Pancreas (tissue), 10 donors: ENCODE results near the gene ATF7IP. TPM values are rescaled to one million over a fixed set of nuclear protein-coding genes. Genes with fewer than 3 reads are reported as not detected.
"Not testable (repeated sequence)": the region's sequence is repeated elsewhere in the genome, so short reads cannot be mapped to it uniquely, and the experiment has no call there.

Experiments used
- ATAC-seq, 4 donors: fragments of 200-7000 bp; cut with Tn5 transposase; one replicate each; pipeline versions ENCODE4 v1.8.0 to v1.9.1; 2020; ENCODE audit warnings: mild to moderate bottlenecking in 4 of 4, moderate library complexity in 4 of 4
- DNase-seq, 6 donors: peaks; one replicate each; pipeline ENCODE4 v3.0.0-alpha.2; 2020
- FAIRE-seq: peaks from 2 replicates; lab custom pipeline; 2012; peaks lifted over from hg19 to GRCh38; lab: Jason Lieb, UNC
- H3K27ac ChIP-seq, 4 donors: fragments of 200-600 bp; sonication (generic); 1 replicate in 3 of 4; 2 replicates in 1 of 4; pipeline versions ENCODE4 v1.5.0 to v1.8.0; 2020
- H3K27me3 ChIP-seq, 4 donors: fragments of 200-600 bp; one replicate each; pipeline ENCODE4 v1.8.0; 2021
- H3K36me3 ChIP-seq, 3 donors: fragments of 200-600 bp; sonication (generic) in 1 of 3; one replicate each; pipeline versions ENCODE4 v1.5.0 to v1.8.0; 2020 to 2021
- H3K4me1 ChIP-seq, 3 donors: fragments of 200-600 bp; one replicate each; pipeline ENCODE4 v1.8.0; 2021
- H3K4me3 ChIP-seq, 4 donors: fragments of 200-600 bp; sonication (generic) in 2 of 4; one replicate each; pipeline versions ENCODE4 v1.5.0 to v1.8.0; 2020 to 2021
- H3K9me3 ChIP-seq, 4 donors: fragments of 200-600 bp; one replicate each; pipeline ENCODE4 v1.8.0; 2021
- WGBS, 2 donors: extraction: QIAGEN DNeasy Blood & Tissue Kit; methylation state at CpG; one replicate each; pipeline ENCODE4 v1.1.7; 2013; 5-methylcytosine and 5-hydroxymethylcytosine counted together
- intact Hi-C, 3 donors: fragments of 100-400 bp; cut with DNase I; formaldehyde crosslinking; loops; one replicate each; pipeline versions ENCODE4 v1.11.1 to v1.14.2; 2022
- polyA plus RNA-seq, 2 donors: library from polyadenylated mRNA; stranded (reverse); fragments of 200-250 nt; gene quantifications; one replicate each; pipeline ENCODE4 v1.2.3, GENCODE V29; 2013
- total RNA-seq, 6 donors: library from RNA; stranded (reverse); fragmentation: NEBNext Ultra II Directional in 4 of 6; extraction: Animal tissue kit (Norgen Biotek cat#: 25700) in 4 of 6; gene quantifications; one replicate each; pipeline versions ENCODE4 v1.2.1 to v1.2.4, GENCODE V29; 2021 to 2023
- TF ChIP-seq, protein P1 (sequence below), 4 donors: fragments of 200-600 bp; sonication (generic) in 3 of 4; IDR thresholded peaks; one replicate each; pipeline versions ENCODE4 v1.5.0 to v1.8.0; 2021; ENCODE audit warnings: antibody characterized with exemption in 4 of 4
- donor health status: healthy with polysubstance abuse.
- donor health status: DM: no; HTN: no; CAD: no; lungs with moderate emphysema.
- donor health status: DM: no; HTN: no; CAD: no.
- donor health status: control.
- donor health status: control.
- donor health status: Bipolar disorder and iron deficiency.
- donor health status: DM: yes; HTN: yes; CAD: no.
- donor health status: DM: no; HTN: no; CAD: no.
- donor health status: DM: no; HTN: no; CAD: no.
- donor health status: DM: yes; HTN: yes; CAD: no.

The ATF7IP gene
- total and polyA plus RNA-seq, 8 donors: 5.7 to 54.1 (median 27.7) TPM

DNA sequence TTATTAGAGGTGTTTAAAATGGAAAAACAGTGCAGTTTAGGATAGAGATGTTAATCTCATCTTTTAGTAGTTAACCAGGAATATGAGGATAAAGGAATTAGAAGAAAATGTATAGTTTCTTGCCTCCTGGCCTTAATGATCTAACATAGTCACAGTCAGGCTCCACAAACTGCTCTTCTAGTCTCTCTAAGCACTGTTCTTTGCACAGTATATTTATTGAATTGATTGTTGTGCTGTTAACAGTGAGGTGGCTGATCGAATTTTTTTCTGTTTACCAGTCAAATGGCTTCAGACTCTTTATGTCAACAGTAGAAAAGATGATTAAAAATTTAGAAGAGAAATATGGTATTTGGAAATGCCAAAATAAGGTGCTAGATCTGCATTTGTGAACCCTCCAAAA lies 37.8 kb downstream of the ATF7IP start:
- no peak for DNase-seq
- Histone ChIP-seq H3K9me3 (no peaks in the 10 kb centered on the region), H3K36me3 (no peaks in the 10 kb centered on the region), H3K4me3 (no peak overlapping the region), H3K27ac (peak overlapping the region in 2 of 4 donors; percentile 5 to 23), H3K27me3 (no peaks in the 10 kb centered on the region), H3K4me1 (peaks cover 15 to 19% (median 16%) of the 10 kb centered on the region in 3 donors)
- TF ChIP-seq, protein P1, sequence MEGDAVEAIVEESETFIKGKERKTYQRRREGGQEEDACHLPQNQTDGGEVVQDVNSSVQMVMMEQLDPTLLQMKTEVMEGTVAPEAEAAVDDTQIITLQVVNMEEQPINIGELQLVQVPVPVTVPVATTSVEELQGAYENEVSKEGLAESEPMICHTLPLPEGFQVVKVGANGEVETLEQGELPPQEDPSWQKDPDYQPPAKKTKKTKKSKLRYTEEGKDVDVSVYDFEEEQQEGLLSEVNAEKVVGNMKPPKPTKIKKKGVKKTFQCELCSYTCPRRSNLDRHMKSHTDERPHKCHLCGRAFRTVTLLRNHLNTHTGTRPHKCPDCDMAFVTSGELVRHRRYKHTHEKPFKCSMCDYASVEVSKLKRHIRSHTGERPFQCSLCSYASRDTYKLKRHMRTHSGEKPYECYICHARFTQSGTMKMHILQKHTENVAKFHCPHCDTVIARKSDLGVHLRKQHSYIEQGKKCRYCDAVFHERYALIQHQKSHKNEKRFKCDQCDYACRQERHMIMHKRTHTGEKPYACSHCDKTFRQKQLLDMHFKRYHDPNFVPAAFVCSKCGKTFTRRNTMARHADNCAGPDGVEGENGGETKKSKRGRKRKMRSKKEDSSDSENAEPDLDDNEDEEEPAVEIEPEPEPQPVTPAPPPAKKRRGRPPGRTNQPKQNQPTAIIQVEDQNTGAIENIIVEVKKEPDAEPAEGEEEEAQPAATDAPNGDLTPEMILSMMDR (IDR thresholded peaks at IDR 0.05): no peak
- ATAC-seq: peak; percentile 33 to 59 (median 47)
- peak; percentile 39 for FAIRE-seq
- intact Hi-C loops: no loop called here
- 3 to 9% methylated on average over 1 of the region's 1 CpG for WGBS, 2 donors

DNA sequence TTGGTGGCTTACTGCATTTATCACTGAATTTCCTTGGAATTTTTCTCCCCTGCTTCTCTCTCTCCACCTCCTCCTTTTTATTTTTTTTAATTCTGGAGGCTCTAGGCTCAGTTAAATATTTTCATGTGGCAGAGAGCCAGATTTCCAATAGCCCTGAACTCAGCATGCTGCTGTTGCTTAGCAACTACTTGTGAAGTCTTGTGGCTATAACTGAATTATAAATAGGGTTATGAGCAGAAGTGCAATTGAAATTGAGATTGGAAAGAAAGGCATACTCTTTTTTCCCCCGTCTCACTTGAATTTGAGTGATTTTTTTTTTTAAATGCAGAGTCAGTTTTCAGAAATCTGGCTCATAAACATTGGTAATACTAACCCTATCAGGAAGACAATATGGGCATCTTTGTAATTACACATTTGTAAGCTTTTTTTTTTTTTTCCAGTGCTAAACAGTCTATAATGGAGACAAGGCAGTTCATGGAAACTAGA lies 38.3 kb downstream of the ATF7IP start:
- intact Hi-C loops: no loop called here
- FAIRE-seq (peak; percentile 81), ATAC-seq (peak; percentile 86 to 93 (median 92)), DNase-seq (peak in 2 of 6 donors; percentile 42 to 66)
- TF ChIP-seq, protein P1 (IDR thresholded peaks at IDR 0.05): no peak
- Histone ChIP-seq H3K27ac (peak overlapping the region in 2 of 4 donors; percentile 5 to 23), H3K36me3 (no peaks in the 10 kb centered on the region), H3K4me3 (no peak overlapping the region), H3K9me3 (no peaks in the 10 kb centered on the region), H3K27me3 (no peaks in the 10 kb centered on the region), H3K4me1 (peaks cover 15 to 19% (median 16%) of the 10 kb centered on the region in 3 donors)
- WGBS, 2 donors: 6 to 11% methylated on average over 1 of the region's 1 CpG

DNA sequence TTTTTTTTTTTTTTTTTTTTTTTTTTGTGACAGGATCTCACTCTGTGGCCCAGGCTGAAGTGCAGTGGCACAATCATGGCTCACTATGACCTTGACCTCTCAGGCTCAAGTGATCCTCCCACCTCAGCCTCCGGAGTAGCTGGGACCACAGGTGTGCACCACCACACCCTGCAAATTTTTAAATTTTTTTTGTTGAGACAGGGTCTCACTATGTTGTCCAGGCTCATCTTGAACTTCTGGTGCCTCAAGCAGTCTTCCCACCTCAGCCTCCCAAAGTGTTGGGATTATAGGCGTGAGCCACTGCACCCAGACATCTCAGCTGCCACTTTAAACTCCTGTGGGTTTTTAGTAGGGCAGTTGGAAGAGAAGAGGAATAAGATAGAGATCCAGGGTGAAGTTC lies 39.9 kb downstream of the ATF7IP start:
- H3K36me3 ChIP-seq, ATAC-seq, H3K9me3 ChIP-seq, intact Hi-C loops, H3K4me3 ChIP-seq, H3K27me3 ChIP-seq, H3K27ac ChIP-seq, FAIRE-seq, DNase-seq: not testable (repeated sequence)
- peaks cover 15 to 19% (median 16%) of the 10 kb centered on the region in 3 donors for H3K4me1 ChIP-seq
- WGBS, 2 donors: 90 to 100% methylated on average over 2 of the region's 2 CpGs

DNA sequence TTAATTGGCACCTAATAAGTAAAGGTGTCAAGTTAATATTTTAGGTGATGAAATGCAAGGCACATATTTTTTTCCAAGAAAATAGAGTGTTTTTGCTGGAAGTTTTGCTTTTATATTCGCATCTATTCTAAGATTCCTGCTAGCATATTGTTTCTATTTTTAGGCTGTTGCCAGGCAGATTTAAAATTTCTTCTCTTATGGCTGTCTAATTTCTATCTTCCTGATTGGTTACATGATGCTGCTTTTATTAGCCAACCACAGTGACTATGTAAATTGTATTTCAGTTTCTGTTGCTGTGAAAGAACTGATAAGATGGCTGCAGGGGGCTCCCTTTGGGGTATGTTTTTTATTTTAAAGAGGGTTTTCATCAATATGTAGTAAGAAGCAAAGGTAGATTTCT lies 42.7 kb downstream of the ATF7IP start:
- no peaks in the 10 kb centered on the region for H3K9me3 ChIP-seq
- peak; percentile 39 for FAIRE-seq
- H3K4me1 ChIP-seq: peaks cover 11 to 12% (median 11%) of the 10 kb centered on the region in 3 donors
- no peak for DNase-seq
- no peaks in the 10 kb centered on the region for H3K27me3 ChIP-seq
- WGBS, 2 donors: 80 to 82% methylated on average over 1 of the region's 1 CpG
- intact Hi-C loops: no loop called here
- no peaks in the 10 kb centered on the region for H3K36me3 ChIP-seq
- H3K27ac ChIP-seq: no peak overlapping the region
- ATAC-seq: peak in 1 of 4 donors; percentile 40
- no peak overlapping the region for H3K4me3 ChIP-seq
- TF ChIP-seq, protein P1 (IDR thresholded peaks at IDR 0.05): no peak

DNA sequence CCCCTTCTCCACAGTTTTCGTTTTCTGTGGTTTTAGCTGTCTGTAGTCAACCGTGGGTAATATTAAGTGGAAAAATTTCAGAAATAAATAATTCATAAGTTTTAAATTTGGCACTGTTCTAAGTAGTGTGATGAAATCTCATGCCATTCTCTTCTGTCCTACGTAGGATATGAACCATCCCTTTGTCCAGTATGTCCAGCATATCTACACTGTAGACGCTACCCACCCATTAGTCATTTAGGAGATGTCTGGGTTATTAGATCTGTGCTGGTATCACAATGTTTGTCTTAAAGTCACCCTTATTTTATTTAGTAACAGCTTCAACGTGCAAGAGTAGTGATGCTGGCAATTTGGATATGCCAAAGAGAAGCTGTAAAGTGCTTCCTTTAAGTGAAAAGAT lies 44.7 kb downstream of the ATF7IP start:
- Histone ChIP-seq H3K9me3 (no peaks in the 10 kb centered on the region), H3K27me3 (no peaks in the 10 kb centered on the region), H3K36me3 (no peaks in the 10 kb centered on the region), H3K4me1 (peaks cover 0 to 11% (median 3%) of the 10 kb centered on the region in 3 donors), H3K27ac (no peak overlapping the region), H3K4me3 (no peak overlapping the region)
- ATAC-seq (no peak), FAIRE-seq (no peak), DNase-seq (no peak)
- TF ChIP-seq, protein P1 (IDR thresholded peaks at IDR 0.05): no peak
- intact Hi-C loops: no loop called here
- 87 to 93% methylated on average over 5 of the region's 5 CpGs for WGBS, 2 donors
